Measurements from ENCODE around the gene RNF144B. TPM values are rescaled to one million over a fixed set of nuclear protein-coding genes. Genes with fewer than 3 reads are reported as not detected.

The RNF144B gene
- total RNA-seq, 1 experiment from 2014 or later = 26.2 TPM

DNA sequence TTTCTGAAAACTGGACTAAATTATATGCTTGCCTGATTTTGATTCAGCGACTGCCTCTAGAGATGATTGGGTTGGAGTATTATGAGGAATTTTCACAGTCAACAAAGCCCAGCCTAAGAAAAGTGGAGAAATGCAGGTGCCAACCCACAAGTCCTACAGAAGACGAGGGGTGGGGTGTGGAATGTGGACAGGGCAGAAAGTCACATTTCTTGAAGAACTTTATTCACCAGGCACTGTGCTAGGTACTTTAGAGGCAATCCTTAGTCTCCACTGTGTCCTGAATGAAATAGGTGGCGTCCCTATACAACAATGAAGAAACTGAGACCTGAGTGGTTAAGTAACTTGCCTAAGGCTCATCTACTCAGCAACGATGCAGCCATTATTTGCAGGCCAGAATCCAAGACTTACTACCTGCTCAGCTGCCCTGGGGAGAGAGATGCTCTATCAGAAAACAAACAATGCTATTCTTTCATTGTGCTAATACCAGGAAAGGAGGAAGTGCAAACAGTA, 106.3 kb downstream of the RNF144B start:
- Histone ChIP-seq H3K9me3 (ENCODE audit: insufficient read depth, low read depth) (no peaks in the 10 kb centered on the region; the same call in 1 of the 2 replicates), H4K20me1 (ENCODE audit: insufficient read depth) (no peaks in the 10 kb centered on the region), H3K9me2 (ENCODE audit: insufficient read depth) (no peaks in the 10 kb centered on the region), H3K27me3 (ENCODE audit: insufficient read depth, low read depth) (no peaks in the 10 kb centered on the region), H3K4me3 (no peak overlapping the region), H3F3A (ENCODE audit: insufficient read depth, low read depth) (peaks cover 17% of the 10 kb centered on the region), H3K27ac (peak overlapping the region; percentile 50), H3K4me2 (peak overlapping the region; percentile 21; the same call in 1 of the 2 replicates), H3K36me3 (ENCODE audit: low read depth) (no peaks in the 10 kb centered on the region), H2AFZ (no peak overlapping the region), H3K4me1 (replicated peaks; ENCODE audit: insufficient read depth) (peaks cover 42% of the 10 kb centered on the region), H3K79me2 (ENCODE audit: low read depth) (no peaks in the 10 kb centered on the region)
- intact Hi-C loops (cut with micrococcal nuclease; ENCODE audit: unreplicated experiment) = loop anchor here (1.0 to 5.0 kb wide), 4 partner anchors 46 to 229 kb away; partner anchors contain the start of gene DEK
- POLR2A ChIA-PET (ENCODE audit: unreplicated experiment) = no interaction called here
- peak; percentile 67 to 84 for DNase-seq
- no TSS peak for BruUV-seq (replicated peaks)
- CTCF ChIA-PET = no interaction called here
- TF ChIP-seq EZH2 (IDR thresholded peaks at IDR 0.05; ENCODE audit: low read depth) (no peak), CTCF (conservative IDR thresholded peaks at IDR 0.05) (no peak)

GRCh38 chr6:18493925-18494324, 106.8 kb downstream of the RNF144B start:
- 0 out of 2 replicates have a peak overlapping the region, but pooled peaks have one; percentile 21 for H3K4me2 ChIP-seq

DNA sequence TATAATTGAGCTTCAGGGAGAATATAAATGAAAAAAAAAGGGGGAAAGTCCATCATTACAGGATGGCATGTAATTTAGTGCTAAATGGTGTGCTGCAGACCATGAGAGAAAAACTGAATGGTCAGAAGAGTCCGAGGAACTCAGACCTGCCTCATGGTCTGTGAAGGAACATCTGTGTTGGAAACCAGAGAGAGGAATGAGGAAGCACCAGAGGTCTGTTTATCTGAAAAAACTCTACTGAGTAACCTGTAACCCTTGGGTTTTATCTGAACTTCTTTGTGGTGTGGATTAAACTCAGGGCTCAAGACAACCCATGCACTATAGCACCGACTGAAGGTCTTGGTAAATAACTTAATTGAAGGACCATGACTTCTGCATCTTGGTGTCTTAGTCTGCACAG, 108.1 kb downstream of the RNF144B start:
- intact Hi-C loops (cut with micrococcal nuclease; ENCODE audit: unreplicated experiment) = no loop called here
- Histone ChIP-seq H3K9me3 (ENCODE audit: insufficient read depth, low read depth) (no peaks in the 10 kb centered on the region; the same call in 1 of the 2 replicates), H3K27me3 (ENCODE audit: insufficient read depth, low read depth) (no peaks in the 10 kb centered on the region), H3K27ac (no peak overlapping the region), H3K4me3 (no peak overlapping the region), H3K4me2 (no peak overlapping the region), H4K20me1 (ENCODE audit: insufficient read depth) (no peaks in the 10 kb centered on the region), H3K4me1 (replicated peaks; ENCODE audit: insufficient read depth) (peaks cover 42% of the 10 kb centered on the region), H3F3A (ENCODE audit: insufficient read depth, low read depth) (peaks cover 14% of the 10 kb centered on the region), H2AFZ (no peak overlapping the region), H3K79me2 (ENCODE audit: low read depth) (no peaks in the 10 kb centered on the region), H3K36me3 (ENCODE audit: low read depth) (no peaks in the 10 kb centered on the region), H3K9me2 (ENCODE audit: insufficient read depth) (no peaks in the 10 kb centered on the region)
- no peak for DNase-seq
- POLR2A ChIA-PET (ENCODE audit: unreplicated experiment) = no interaction called here
- CTCF ChIA-PET = no interaction called here
- TF ChIP-seq CTCF (conservative IDR thresholded peaks at IDR 0.05) (no peak), EZH2 (IDR thresholded peaks at IDR 0.05; ENCODE audit: low read depth) (no peak)
- BruUV-seq (replicated peaks) = no TSS peak

More at GRCh38 chr6:18493925-18494324, 106.8 kb downstream of the RNF144B start:
- H3K9me3 ChIP-seq (ENCODE audit: insufficient read depth, low read depth) = no peaks in the 10 kb centered on the region; the same call in 1 of the 2 replicates
- H3F3A ChIP-seq (ENCODE audit: insufficient read depth, low read depth) = peaks cover 15% of the 10 kb centered on the region
- no peaks in the 10 kb centered on the region for H3K36me3 ChIP-seq (ENCODE audit: low read depth)
- no peak overlapping the region for H3K4me3 ChIP-seq
- H3K27ac ChIP-seq = peak overlapping the region; percentile 1; the same call in 1 of the 2 replicates
- DNase-seq = no peak
- no peaks in the 10 kb centered on the region for H3K9me2 ChIP-seq (ENCODE audit: insufficient read depth)
- H3K4me1 ChIP-seq (replicated peaks; ENCODE audit: insufficient read depth) = peaks cover 42% of the 10 kb centered on the region
- TF ChIP-seq EZH2 (IDR thresholded peaks at IDR 0.05; ENCODE audit: low read depth) = no peak
- TF ChIP-seq CTCF (conservative IDR thresholded peaks at IDR 0.05) = no peak
- CTCF ChIA-PET = no interaction called here
- H3K79me2 ChIP-seq (ENCODE audit: low read depth) = no peaks in the 10 kb centered on the region
- H2AFZ ChIP-seq = no peak overlapping the region
- no TSS peak for BruUV-seq (replicated peaks)
- intact Hi-C loops (cut with micrococcal nuclease; ENCODE audit: unreplicated experiment) = loop anchor here (1.0 to 5.0 kb wide), 4 partner anchors 47 to 229 kb away; partner anchors contain the start of gene DEK
- POLR2A ChIA-PET (ENCODE audit: unreplicated experiment) = no interaction called here
- no peaks in the 10 kb centered on the region for H4K20me1 ChIP-seq (ENCODE audit: insufficient read depth)
- no peaks in the 10 kb centered on the region for H3K27me3 ChIP-seq (ENCODE audit: insufficient read depth, low read depth)

All from PC-9 (cell line).